Activated CD4-positive, alpha-beta T cell treated with anti-CD3 and anti-CD28 coated beads, Interleukin-2, amount 50 U/mL, for 24 hours (primary cell): ENCODE measurements around the gene NCLN.
"Not testable (repeated sequence)": the region's sequence is repeated elsewhere in the genome, so short reads cannot be mapped to it uniquely, and the experiment has no call there.

ENCODE experiments used
- DNase-seq, 2 donors: peaks; one replicate each; pipeline ENCODE4 v3.0.0-alpha.2; 2020; ENCODE audit warnings: low read depth in 1 of 2, low spot score in 1 of 2

NCLN gene

DNA sequence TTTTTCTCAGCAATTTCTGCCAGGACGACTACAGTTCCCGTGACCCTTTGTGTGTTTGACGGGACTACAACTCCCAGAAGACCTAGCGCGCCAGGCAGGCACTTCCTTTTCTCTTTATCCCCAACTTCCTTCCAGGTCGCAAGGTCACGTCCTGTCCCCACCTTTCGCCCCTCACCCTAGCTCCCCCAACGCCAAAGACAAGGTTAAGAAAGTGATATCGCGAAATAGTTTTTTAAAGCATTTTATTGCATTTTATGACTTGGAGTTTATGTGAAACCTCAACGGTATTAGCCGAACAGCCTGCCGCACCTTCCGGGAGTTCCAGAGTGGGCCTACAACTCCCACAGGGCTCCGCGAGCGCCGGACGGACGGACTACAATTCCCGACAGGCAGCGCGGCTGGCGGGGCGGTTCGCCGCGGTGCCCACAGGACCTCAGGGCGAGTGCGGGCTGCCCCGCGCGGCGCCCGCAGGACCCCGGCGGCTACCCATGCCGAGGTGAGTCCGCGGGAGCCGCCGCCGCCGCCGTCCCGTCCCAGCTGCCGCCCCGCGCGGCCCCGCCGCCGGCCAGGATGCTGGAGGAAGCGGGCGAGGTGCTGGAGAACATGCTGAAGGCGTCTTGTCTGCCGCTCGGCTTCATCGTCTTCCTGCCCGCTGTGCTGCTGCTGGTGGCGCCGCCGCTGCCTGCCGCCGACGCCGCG, at the start of gene NCLN:
Gene NCLN, plus strand, starts transcription at position 470 of the 699 bp plus-strand sequence. Its CDS starts 101 bp downstream, at position 571.
- DNase-seq = peak; percentile 90 to 92

- peak in 1 of 2 donors; percentile 21 for DNase-seq
Observed at GRCh38 chr19:3135961-3136683, 49.6 kb upstream of the NCLN start, which contains the start of gene GNA15. Gene GNA15 (plus strand): TSS chr19:3136033. CDS start chr19:3136451, 418 bp downstream.

GRCh38 chr19:3136684-3137055, 49.1 kb upstream of the NCLN start:
- no peak for DNase-seq

DNA sequence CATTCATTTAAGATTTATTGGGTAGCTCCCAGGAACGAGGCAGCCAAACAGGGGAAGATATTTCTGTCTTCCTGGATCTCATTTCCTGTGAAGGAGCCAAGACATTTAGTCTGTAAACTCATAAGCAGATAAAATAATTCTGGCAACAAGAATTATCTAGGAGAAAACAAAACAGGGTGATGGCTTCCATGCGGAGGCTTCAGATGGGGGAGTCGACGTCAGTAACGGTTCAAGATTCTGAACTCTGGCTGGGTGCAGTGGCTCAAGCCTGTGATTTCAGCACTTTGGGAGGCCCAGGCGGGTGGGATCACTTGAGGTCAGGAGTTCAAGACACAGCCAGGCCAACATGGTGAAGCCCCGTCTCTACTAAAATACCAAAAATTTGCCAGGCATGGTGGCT, 48.6 kb upstream of the NCLN start:
- DNase-seq = no peak

DNA sequence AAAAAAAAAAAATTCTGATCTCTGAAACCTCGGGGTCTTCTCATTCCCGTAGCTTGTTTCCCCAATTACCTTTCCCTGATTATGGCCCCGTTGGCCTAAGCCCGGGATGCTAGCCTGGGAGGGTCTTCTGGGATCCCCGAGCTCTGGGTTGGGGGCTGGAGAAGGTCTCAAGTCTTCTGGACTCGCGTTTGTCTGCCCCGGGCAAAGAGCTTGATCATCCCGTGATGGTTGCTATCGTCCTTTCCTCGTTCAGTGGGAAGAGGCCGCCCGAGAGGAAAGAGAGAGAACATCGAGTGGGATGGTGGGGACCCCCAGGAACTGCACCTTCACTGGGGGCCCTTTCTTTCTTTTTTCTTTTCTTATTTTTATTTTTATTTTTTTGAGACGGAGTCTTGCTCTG, 47.5 kb upstream of the NCLN start:
- no peak for DNase-seq

GRCh38 chr19:3140667-3141038, 45.1 kb upstream of the NCLN start:
- no peak for DNase-seq

- peak; percentile 27 to 57 for DNase-seq
Observed at GRCh38 chr19:3142292-3142670, 43.4 kb upstream of the NCLN start.

GRCh38 chr19:3142781-3143337, 42.9 kb upstream of the NCLN start:
- DNase-seq = no peak

- DNase-seq = no peak
Observed at GRCh38 chr19:3145909-3146676, 39.6 kb upstream of the NCLN start.

- peak; percentile 44 to 54 for DNase-seq
Observed at GRCh38 chr19:3146677-3147100, 39.0 kb upstream of the NCLN start.

DNA sequence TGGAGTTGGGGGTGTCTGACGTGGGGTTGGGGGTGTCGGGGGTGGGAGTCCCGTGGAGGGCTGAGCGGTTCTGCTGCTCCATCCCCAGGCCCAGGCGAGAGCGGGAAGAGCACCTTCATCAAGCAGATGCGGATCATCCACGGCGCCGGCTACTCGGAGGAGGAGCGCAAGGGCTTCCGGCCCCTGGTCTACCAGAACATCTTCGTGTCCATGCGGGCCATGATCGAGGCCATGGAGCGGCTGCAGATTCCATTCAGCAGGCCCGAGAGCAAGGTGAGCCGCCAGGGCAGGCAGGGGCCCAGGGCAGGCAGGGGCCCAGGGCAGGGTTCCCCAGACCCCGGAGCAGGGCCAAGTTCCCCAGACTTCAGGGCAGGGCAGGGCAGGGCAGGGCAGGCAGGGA, 37.2 kb upstream of the NCLN start:
- DNase-seq = no peak

GRCh38 chr19:3149089-3149488, 36.6 kb upstream of the NCLN start:
- no peak for DNase-seq

GRCh38 chr19:3149526-3150505, 35.9 kb upstream of the NCLN start:
- DNase-seq = no peak

- no peak for DNase-seq
Observed at GRCh38 chr19:3150739-3151329, 34.9 kb upstream of the NCLN start.

DNA sequence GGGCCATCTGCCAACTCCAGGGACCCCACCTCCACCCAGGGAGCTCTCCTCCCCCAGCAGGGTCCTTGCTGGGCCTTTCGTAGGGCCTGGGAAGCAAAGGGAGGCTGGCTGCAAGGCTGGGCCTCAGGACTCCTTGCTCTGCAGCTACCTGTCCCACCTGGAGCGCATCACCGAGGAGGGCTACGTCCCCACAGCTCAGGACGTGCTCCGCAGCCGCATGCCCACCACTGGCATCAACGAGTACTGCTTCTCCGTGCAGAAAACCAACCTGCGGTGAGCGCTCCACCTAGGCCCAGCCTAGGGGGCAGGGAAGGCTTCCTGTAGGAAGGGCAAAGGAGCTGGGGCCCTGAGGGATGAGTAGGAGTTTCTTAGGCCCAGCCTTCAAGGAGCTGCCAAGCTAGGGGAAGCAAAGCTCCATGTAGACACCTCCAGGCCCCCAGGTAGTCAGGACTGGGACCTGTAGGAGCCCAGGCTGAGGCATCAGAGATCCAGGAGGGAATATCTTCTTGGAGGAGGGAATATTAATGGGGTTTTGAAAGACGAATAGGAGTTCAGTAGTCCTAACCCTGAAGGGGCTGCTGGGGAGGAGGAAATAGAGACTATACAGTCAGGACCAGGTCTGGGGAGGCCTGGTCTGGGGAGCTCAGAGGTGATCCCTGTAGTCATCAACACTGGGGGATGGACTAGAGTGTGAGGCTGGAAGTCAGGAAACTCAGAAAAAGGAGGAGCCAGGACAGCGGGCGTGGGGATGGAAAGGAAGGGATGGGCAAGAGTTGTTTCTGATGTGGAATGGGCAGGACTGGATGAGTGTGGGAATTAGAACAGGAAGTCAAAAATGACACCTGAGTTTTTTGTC, 33.9 kb upstream of the NCLN start:
- DNase-seq = no peak

GRCh38 chr19:3152419-3152780, 33.3 kb upstream of the NCLN start:
- no peak for DNase-seq

- DNase-seq = no peak
Observed at GRCh38 chr19:3153286-3154230, 32.2 kb upstream of the NCLN start.

GRCh38 chr19:3154447-3154846, 31.3 kb upstream of the NCLN start:
- DNase-seq = not testable (repeated sequence)
